Measurements from ENCODE around the gene CLSTN1.

DNA sequence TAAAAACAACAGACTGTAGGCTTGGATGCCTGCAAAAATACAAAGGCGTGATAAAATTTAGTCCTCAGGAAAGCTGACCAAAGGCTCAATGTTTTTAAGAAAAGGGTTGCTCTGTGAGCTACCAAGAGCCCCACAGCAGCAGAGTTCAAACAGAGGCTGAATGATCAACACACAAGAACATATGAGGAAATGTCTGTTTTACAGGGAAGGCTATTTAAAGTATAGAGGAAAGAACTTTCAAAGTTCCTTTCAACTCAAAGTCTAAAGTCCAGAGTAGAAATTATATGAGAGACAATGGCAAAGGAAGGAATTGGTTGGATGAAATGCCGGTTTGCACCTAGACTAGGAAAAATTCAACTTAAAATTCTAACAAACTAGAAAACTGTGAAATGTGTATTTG lies 8.6 kb downstream of the CLSTN1 start:
- TF ChIP-seq OSR1 (CRISPR knock-in tag; IDR thresholded peaks at IDR 0.05) (no peak), TCF4 (CRISPR knock-in tag; IDR thresholded peaks at IDR 0.05; ENCODE audit: borderline replicate concordance) (no peak), ISL1 (CRISPR knock-in tag; IDR thresholded peaks at IDR 0.05) (no peak)
